ENCODE measurements around the gene CDIPT.
"Not testable (repeated sequence)": the region's sequence is repeated elsewhere in the genome, so short reads cannot be mapped to it uniquely, and the experiment has no call there.

The CDIPT gene

DNA sequence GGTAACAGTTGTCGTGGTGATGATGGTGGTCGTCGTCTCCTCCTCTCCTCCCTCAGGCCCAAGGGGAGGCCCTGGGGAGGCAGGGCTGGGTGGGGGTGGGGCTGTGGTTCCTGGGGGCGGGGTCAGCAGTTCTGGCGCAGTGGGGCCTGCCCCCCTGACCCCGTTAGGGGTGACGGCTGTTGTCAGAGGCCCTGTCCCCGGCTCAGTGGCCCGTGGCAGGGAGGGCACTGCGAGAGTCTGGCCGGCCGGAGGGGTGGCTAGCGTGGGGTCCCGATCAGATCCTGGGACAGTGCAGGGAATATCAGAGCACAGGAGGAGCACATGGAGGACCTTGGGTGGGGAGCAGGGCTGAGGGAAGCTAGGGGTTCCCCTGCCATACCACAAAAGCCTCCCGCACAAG, 33.8 kb upstream of the CDIPT start:
- DNase-seq (ENCODE audit: low read depth): no peak

DNA sequence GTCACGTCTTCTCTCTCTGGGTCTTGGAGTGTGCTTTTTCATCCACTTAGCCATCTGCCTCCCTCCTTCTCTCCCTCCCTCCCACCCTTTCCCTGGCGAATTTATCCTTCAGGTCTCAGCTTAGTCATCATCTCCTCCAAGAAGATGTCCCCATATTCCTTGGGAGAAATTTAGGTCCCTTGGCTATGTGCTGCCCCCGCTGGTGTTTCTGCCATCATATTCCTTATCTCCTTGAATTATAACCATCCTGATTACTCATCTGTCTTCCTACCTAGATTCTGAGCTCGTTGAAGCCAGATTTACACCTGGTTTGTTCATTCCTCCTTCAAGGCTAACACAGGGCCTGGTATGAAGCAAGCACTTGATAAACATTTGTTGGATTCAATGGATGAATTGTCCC, 31.3 kb upstream of the CDIPT start:
- no peak for DNase-seq (ENCODE audit: low read depth)

DNA sequence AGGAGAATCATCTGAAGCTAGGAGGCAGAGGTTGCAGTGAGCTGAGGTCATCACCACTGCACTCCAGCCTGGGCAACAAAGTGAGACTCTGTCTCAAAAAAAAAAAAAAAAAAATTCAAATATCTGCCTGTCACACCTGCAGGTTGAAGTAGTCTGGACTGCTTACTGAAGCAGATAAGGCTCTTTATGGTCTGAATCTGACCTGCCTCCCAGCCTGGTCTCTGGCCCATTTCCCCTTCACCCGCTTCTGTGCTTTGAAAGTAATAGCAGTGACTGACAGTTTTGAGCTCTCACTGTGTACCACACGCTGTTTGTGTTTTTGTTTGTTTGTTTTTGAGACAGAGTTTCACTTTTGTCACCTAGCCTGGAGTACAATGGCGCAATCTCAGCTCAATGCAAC, 30.5 kb upstream of the CDIPT start:
- no peak for DNase-seq (ENCODE audit: low read depth)

DNA sequence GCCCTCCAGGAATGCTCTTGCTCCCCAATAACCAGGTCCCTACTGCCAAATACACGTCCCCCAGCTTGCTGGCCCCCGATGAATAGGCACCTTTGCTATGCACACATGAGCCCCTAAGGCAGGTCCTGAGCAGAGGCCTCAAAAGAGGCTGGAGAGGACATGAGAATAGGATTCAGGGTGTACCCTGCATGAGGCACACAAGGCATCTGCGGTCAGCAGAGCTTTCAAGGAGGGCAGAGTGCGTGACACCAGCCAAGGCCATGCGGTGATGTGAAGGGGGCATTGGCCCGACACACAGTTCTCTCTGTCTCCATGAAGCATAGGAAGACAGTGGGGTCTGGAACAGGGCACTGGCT, 29.4 kb upstream of the CDIPT start:
- DNase-seq (ENCODE audit: low read depth): no peak

DNA sequence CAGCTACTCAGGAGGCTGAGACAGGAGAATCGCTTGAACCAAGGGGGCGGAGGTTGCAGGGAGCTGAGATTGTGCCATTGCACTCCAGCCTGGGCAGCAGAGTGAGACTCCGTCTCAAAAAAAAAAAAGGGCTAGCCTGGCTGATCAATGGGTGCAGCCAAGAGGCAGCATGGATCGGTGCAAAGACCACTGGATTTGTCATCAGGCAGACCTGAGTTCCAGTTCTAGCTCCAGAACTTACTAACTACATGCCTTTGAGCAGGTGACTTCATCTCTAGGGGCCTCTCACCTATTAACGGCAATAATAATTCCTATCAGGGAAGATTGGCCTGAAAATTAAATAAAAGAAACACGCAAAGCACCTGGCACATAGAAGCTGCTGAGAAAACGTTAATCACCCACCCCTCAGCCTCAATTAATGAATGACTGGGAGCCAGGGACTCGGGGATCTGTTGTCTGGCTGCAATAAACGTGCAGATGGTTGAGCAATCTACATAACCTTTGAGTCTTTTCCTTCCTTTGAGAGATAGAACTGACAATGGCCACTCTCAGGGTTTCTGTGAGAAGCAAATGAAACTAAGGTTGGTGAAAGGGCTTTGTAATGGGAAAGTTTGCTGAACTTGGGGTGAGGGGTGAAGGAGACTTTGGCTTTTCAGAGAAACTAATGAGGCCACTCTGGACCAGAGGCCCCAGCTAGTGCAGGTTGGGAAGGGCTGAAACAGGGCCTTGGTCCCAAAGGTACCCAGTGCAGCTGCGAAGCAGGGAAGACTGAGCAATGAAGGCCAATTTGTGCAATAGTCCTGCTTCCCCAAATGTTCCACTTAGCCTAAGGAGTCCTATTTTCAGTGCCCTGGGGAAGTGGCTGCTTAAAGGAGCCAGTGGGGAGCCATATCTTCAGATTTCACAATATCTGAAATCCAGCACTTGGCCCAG, 28.8 kb upstream of the CDIPT start:
- DNase-seq (ENCODE audit: low read depth): no peak

DNA sequence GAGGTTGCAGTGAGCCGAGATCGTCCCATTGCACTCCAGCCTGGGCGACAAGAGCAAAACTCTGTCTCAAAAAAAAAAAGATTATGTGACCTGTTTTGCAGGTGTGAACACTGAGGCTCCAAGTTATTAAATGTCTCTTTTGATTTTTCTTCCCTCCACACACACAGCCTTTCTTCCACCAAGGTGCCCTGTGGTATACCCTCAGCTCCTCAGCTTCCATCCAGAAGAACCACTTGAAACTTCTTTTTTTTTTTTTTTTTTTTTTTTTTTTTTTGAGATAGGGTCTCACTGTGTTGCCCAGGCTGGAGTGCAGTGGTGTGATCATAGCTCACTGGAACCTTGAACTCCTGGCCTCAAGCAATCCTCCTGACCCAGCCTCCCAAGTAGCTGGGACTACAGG, 26.3 kb upstream of the CDIPT start:
- DNase-seq (ENCODE audit: low read depth): not testable (repeated sequence)

DNA sequence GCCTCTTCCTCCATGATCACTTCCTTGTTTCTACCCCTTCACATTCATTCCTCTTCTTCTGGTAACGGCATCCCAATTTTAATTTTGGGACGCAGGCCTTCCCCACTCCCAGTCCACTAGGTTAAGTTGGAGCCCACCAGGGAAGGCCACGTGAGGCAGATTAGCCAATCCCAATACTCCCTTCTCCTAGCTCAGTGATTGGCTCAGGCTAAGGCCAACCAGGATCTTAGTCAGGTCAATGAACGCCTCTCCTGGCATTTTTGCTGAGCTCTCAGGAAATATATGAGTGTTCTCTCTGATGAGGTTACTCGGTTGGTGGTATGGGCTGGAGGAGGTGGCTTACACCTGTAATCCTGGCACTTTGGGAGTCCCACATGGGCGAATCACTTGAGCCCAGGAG, 21.0 kb upstream of the CDIPT start:
- no peak for DNase-seq (ENCODE audit: low read depth)

DNA sequence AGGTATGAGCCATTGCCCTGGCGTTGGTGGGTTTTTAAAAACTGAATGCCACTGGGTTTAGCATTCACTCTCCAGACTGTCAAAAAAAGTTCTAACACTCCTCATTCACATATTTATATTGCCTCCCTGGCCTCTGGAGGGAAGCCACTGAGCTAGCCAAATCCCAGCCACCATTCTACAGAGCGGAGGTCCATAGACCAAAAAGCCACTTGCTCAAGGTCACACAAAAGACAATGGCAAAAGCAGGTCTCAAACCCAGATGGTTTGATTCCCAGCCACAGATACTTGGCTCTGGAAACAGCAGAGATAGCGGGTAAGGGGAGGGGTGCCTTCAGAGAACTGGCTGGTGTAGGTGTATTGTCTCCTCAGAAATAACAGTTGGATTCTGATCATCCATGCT, 18.0 kb upstream of the CDIPT start:
- DNase-seq (ENCODE audit: low read depth): no peak

DNA sequence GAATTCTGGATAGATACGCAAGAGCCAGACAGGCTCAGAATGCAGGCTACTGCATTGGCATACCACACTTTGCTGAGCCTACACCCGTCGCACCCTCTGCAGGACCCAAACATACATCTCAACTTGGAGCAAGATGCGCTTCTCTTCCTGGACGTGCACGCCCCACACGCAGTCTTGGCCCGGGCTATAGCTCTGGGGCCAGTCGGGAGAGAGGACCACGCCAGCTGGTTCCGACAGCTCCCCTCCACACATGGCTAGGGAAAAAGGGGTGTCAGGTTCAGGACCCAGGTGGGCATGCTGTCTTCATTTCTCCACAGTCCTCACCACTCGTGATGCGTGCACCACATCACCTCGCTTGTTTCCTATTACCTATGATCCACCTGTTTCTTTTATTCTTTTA, 15.1 kb upstream of the CDIPT start:
- no peak for DNase-seq (ENCODE audit: low read depth)

DNA sequence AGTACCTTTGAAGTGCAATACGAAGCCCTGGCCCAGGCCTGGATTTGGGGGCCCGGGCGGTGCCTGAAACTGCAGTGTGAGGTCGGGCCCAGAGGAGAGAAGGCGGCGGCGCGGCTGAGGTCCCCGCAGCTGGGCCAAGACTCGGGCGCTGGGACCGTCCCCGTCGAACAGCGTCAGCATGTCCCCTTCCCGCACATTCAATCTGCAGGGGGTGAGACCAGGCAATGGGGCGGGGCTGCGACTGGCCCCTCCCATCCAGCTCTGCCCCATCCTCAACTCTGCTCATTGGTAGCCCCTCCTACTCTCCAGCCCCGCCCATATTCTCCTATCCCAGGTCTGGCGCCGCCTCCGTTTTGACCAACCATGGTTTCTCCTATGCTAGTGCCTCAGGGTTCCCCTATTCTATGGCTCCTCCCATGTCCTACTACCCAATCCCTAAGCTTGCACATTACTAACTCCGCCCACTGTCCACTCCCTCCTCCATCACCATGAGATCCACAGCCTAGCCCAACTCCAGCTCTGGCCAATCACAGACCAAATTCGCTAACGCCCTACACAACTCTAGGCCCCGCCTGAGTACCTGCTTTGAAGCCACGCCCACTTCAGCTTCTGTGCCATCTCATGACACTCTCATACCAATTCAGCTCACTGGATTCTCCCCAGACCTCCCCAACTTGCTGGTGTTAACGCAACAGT, 14.4 kb upstream of the CDIPT start:
- DNase-seq (ENCODE audit: low read depth): no peak

DNA sequence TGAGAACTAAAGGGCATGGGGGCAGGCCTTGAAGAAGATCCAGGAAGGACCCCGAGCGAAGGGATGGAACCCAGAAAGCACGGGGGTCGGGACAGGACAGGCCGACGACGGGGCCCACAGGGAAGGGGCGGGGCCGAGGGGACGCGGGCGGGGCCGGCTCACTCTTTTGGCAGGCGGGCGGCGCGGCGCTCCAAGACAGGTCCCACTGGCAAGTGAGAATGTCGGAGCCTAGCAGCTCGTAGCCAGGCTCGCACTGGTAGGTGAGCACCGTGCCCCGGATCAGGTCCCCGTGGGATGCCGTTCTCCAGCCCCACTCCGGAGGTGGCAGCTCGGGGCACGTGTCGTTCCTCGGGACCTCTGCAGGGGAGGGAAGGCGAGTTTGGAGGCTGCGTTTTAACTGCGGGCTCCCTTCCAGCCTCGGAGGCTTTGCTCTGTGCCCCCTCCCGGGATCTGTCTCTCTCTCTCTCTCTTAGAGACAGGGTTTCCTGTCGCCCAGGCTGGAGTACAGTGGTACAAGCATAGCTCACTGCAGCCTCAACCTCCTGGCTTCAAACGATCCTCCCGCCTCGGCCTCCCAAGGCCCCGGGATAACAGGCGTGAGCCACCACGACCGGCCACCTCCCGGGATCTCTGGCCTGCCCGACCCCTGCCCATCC, 13.7 kb upstream of the CDIPT start:
- DNase-seq (ENCODE audit: low read depth): no peak

DNA sequence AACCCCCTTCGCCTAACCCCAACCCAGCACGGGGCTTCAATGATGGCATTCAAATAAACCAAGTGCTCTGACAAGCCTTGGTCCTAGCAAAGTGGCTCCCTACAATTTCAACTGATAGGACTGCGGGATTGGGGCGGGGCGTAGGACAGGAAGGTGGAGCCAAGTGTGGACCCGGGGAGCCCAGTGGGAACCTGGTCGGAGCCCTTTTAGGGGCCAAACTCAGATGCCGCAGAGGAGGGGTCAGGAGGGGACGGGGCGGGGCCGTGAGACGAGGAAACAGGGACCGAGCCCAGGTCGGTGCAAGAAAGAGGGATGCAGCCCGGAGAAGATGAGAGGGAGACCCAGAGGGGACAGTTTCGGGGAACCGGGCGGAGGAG, 13.2 kb upstream of the CDIPT start:
- DNase-seq (ENCODE audit: low read depth): no peak

DNA sequence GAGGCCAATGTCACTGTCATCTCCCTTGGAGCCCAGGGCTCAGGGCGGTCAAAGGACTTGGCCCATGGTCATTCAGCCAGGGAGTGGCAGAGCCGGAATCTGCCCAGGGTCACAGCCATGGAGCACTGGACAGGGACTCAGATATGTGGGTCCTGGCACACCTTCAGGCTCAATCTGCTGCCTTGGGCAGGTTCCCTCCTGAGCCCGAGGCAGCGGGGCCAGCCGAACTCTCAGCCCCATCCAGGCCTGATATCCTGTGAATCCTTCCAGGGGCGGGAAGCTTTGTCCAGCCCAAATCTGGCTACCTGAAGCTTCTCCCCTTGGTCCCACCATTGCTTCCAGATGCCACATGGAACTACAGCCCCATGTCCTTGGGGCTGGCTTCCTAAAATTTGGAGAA, 12.2 kb upstream of the CDIPT start:
- no peak for DNase-seq (ENCODE audit: low read depth)

DNA sequence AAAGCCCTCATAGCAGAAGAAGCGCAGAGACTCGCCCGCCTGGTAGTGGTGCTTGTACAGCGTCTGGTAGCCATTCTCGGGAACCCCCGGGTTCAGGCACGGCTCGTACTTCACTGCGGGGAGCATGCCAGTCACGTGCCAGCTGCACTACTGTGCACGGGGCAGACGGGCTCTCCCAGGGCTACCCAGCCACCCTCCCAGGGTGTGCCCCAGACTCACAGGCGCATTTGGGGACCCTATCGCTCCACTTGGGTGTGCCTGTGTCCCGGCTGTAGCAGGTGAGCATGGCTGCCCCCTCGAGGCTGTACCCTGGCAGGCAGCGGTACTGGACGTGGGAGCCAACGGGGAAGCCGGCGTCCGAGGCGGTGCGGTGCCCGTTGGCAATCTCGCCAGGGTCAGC, 10.3 kb upstream of the CDIPT start:
- no peak for DNase-seq (ENCODE audit: low read depth)

DNA sequence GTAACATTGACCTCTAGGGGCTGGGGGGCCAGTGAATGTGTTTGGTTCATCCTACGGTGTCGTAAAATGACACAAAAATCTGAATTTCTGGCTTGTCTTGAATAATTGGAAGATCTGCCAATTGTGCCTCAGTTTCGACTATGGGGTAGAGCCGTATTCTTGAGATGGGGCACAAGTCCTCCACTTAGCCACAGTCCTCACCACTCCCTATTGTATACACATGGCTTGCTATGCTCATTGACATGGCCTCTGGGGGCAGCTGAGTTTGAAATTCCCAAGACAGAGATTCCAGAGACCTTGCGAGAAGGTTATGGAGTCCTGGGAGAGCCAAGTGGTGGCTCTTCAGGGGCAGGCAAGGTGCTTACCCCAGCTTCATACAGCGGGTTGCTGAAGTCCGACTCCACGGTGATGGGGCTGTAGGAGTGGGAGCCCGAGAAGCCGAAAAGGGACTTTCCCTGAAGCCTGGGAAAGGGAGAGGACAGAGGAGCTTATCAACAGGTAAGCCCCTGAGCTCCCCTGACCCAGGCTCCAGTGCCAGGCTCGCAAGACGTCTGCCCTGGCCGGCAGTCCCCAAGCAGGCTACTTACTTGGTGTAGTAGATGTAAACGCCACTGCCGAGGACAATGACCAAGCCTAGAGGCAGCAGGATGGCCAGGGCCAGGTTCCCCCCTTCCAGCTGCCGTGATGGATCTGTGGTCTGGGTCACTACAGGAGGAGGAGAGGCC, 9.0 kb upstream of the CDIPT start:
- DNase-seq (ENCODE audit: low read depth): no peak

DNA sequence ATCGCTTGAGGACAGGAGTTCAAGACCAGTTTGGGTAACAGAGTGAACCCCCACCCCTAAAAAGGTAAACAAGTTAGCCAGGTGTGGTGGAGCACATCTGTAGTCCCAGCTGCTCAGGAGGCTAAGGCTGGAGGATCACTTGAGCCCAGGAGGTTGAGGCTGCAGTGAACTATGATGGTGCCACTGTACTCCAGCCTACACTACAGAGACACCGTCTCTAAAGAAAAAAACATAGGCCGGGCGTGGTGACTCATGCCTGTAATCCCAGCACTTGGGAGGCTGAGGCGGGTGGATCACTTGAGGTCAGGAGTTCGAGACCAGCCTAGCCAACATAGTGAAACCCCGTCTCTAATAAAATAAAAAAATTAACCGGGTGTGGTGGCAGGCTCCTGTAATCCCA, 6.0 kb upstream of the CDIPT start:
- not testable (repeated sequence) for DNase-seq (ENCODE audit: low read depth)

DNA sequence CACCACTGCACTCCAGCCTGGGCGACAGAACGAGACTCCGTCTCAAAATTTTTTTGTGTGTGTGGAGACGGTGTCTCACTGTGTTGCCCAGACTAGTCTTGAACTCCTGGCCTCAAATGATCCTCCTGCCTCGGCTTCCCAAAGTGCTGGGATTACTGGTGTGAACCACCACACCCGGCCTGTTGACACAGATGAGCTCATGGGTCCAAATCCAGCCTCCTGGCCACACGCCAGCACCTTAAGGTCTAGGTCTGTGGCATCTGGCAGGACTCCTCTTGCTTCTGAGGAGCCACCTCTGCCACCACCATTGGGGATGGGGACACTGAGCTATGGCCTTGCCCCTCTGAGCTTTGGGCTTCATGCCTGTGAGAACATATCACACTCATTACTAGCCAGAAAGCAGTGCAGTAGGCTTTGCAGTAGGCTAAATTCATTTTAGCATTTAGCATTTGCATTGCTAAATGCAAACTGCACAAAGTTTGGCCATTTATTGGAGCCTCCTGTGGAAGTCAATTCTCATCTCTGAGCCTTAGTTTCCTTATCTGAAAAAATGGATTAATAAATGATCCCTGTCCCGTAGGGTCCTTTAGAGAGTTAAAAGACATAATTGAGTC, 5.5 kb upstream of the CDIPT start:
- DNase-seq (ENCODE audit: low read depth): no peak

DNA sequence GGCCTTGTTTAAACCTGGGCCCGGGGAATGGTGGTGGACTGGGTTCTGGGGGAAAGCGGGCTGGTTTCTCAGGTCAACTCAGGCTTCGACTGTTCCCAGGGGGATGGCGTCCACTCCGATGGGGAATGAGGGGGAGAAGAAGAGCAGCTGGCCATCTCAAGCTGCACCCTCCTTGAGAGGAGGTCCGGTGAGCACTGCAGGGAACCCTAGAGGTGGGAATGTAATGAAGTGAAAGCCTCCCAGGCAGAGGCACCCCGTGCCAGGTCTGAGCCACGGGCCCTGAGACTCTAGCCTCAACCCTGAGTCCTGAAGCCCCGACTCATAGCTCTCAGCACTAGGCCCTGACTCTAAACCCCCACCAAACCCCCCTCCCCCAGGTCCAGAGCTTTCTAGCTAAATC, 1.2 kb upstream of the CDIPT start:
- no peak for DNase-seq (ENCODE audit: low read depth)

DNA sequence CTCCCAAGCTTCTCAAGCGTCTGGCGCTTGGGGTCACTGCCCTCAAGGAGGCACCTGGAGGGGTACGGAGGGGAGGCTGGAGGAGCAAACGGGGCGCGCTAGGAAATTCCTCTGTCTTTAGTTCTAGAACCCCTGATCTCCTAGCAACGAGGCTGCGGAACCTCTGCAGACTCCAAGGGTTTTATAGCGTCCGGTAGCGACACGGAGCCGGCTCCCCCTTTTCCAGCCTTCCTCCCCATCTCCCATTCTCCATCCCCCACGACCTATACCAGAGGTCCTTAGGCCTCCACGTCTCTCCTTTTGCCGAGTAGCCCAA, 601 bp upstream of the CDIPT start:
- no peak for DNase-seq (ENCODE audit: low read depth)

DNA sequence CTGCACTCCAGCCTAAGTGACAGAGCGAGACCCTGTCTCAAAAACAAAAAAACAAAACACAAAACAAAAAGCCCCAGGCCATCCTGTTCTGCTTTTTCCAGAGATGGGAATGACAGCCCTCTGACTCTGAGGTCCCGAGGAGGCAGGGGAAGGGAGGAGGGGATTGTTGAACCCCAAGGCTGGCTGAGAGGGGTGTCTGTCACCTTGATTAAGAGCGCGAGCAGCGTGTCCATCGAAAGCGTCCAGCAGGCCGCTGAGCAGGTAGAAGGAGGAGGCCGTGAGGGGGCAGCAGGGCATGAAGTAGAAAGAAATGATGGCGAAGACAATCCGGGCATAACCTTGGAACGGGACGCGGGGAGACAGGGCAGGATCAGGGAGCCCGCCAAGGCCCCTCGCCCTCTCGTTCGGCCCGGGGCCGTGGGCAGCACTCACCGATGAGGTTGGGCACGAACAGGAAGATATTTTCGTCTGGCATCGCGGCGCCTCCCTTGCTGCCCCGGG, 593 bp downstream of the CDIPT start:
- DNase-seq (ENCODE audit: low read depth): no peak

DNA sequence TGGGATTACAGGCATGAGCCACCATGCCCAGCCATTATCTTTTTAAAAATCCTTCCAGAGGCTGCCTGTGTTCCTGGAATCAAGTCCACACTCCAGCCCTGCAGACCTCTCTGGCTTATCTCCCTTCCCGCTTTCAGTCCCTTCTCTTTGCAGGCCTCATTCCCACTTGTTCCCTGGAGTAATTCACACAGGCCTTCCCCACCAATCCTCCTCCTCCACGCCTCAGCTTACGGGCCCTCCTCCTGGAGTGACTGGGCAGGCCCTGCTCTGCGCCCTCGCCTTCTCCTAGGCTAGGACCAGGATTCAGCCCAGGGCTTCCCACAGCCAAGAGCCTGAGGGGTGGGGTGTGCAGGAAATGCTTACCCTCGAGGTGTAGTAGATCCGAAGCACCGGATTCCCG, 2.8 kb downstream of the CDIPT start:
- no peak for DNase-seq (ENCODE audit: low read depth)

DNA sequence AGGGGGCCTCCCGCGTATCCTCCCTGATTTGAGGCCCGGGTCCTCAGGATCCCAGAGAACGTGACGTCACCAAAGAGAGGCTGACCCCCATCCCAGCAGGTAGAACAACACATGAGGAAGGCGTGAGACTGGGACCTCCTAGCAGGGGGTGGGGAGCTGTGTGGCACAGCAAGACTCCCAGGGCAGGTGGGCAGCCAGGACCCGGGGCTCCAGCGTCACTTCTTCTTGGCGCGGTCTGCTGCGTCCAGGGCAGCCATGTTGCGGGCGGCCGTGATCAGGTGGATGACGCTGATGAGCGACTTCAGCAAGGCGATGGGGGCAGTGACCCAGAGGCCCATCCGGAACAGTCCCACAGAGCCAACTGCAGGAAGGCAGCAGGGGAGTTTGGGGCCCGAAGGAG, 4.1 kb downstream of the CDIPT start:
- DNase-seq (ENCODE audit: low read depth): no peak

Data from stromal cell of bone marrow (primary cell).